CD4-positive, alpha-beta T cell (primary cell): ENCODE results near the gene CTXND1. TPM values are rescaled to one million over a fixed set of nuclear protein-coding genes. Genes with fewer than 3 reads are reported as not detected.

Experiments
- ATAC-seq: fragments of 200-7000 bp; cut with Tn5 transposase; one replicate; pipeline ENCODE4 v1.10.0; 2022; ENCODE audit warnings: mild to moderate bottlenecking; ENCODE audit not compliant: poor library complexity
- CTCF ChIA-PET: fragments of 350-600 bp; sonication (Branson Sonifier 250); formaldehyde crosslinking; loops from one replicate; lab custom pipeline; 2021; ENCODE audit warnings: antibody characterized with exemption, inconsistent platforms; lab: Charles Lee
- POLR2A ChIA-PET: fragments of 350-600 bp; sonication (Branson Sonifier 250); formaldehyde crosslinking; loops from one replicate; lab custom pipeline; 2021; ENCODE audit warnings: antibody characterized with exemption, inconsistent platforms; lab: Charles Lee
- DNase-seq, 14 experiments: peaks; one replicate each; pipeline ENCODE4 v3.0.0-alpha.2; 2013 to 2020; ENCODE audit warnings: mixed read lengths in 2 of 14
- H3K27ac ChIP-seq, 2 donors: one replicate each; pipeline versions ENCODE4 v1.5.1 to v1.7.0; 2013; ENCODE audit warnings: low read length in 2 of 2, low read depth in 1 of 2, mild to moderate bottlenecking in 1 of 2
- H3K27me3 ChIP-seq, 2 experiments: 1 replicate in 1 of 2; 2 replicates in 1 of 2; pipeline versions ENCODE4 v1.6.1 to v1.7.0; 2013; ENCODE audit warnings: low read length in 2 of 2, control low read depth in 1 of 2, mild to moderate bottlenecking in 1 of 2, moderate library complexity in 1 of 2; ENCODE audit not compliant: insufficient read depth in 2 of 2, control insufficient read depth in 1 of 2
- H3K36me3 ChIP-seq: one replicate; pipeline ENCODE4 v1.6.1; 2013; ENCODE audit warnings: low read length, control low read depth; ENCODE audit not compliant: insufficient read depth
- H3K4me1 ChIP-seq: one replicate; pipeline ENCODE4 v1.6.1; 2013; ENCODE audit warnings: low read length, control low read depth; ENCODE audit not compliant: insufficient read depth
- H3K4me3 ChIP-seq: one replicate; pipeline ENCODE4 v1.5.1; 2013; ENCODE audit warnings: mild to moderate bottlenecking, low read length, moderate library complexity
- H3K9me3 ChIP-seq, 2 experiments: 1 replicate in 1 of 2; 2 replicates in 1 of 2; pipeline versions ENCODE4 v1.6.1 to v1.7.0; 2013; ENCODE audit warnings: low read length in 2 of 2, mild to moderate bottlenecking in 2 of 2, control low read depth in 1 of 2, moderate library complexity in 1 of 2; ENCODE audit not compliant: control insufficient read depth in 1 of 2, insufficient read depth in 1 of 2
- H3K27ac Mint-ChIP-seq: one replicate; pipeline ENCODE4 v1.8.0; 2020; ENCODE audit warnings: mixed read lengths
- H3K27me3 Mint-ChIP-seq: one replicate; pipeline ENCODE4 v1.8.0; 2021; ENCODE audit warnings: mixed read lengths
- H3K36me3 Mint-ChIP-seq: one replicate; pipeline ENCODE4 v1.8.0; 2021; ENCODE audit warnings: low read depth, mixed read lengths
- H3K4me1 Mint-ChIP-seq: one replicate; pipeline ENCODE4 v1.8.0; 2021; ENCODE audit warnings: low read depth, mixed read lengths
- H3K4me3 Mint-ChIP-seq: one replicate; pipeline ENCODE4 v1.8.0; 2020; ENCODE audit warnings: mild to moderate bottlenecking, mixed read lengths
- H3K9me3 Mint-ChIP-seq: one replicate; pipeline ENCODE4 v1.8.0; 2020; ENCODE audit warnings: mixed read lengths
- intact Hi-C, 2 experiments: fragments of 100-400 bp; cut with DNase I in 1 of 2; cut with micrococcal nuclease in 1 of 2; formaldehyde crosslinking; loops; one replicate each; pipeline versions ENCODE4 v1.15.1 to v1.9.0; 2023 to 2025; cut with DNase I, micrococcal nuclease
- total RNA-seq, 174 experiments: library from RNA in 2 of 174; stranded (reverse) in 2 of 174; gene quantifications; one replicate each; pipeline ENCODE4 v1.2.3 and lab custom pipeline; 2021 to 2026
- TF ChIP-seq, protein P1 (sequence below): fragments of 200-600 bp; IDR thresholded peaks from one replicate; pipeline ENCODE4 v1.8.0; 2022; ENCODE audit warnings: antibody characterized with exemption, mild to moderate bottlenecking

The CTXND1 gene
- total RNA-seq, 2 experiments from 2014 or later = not detected

GRCh38 chr15:80249973-80250372 lies 2.0 kb downstream of the CTXND1 start:
- CTCF ChIA-PET = no interaction called here
- ATAC-seq (no peak), DNase-seq (no peak)
- H3K4me1 Mint-ChIP-seq = peaks cover 10% of the 10 kb centered on the region
- Histone ChIP-seq H3K4me3 (no peak overlapping the region), H3K36me3 (no peaks in the 10 kb centered on the region), H3K27me3 (peaks cover 32 to 63% of the 10 kb centered on the region in 2 experiments), H3K4me1 (peaks cover 3% of the 10 kb centered on the region), H3K27ac (no peak overlapping the region), H3K9me3 (no peaks in the 10 kb centered on the region)
- H3K27me3 Mint-ChIP-seq = peaks cover 83% of the 10 kb centered on the region
- TF ChIP-seq, protein P1, sequence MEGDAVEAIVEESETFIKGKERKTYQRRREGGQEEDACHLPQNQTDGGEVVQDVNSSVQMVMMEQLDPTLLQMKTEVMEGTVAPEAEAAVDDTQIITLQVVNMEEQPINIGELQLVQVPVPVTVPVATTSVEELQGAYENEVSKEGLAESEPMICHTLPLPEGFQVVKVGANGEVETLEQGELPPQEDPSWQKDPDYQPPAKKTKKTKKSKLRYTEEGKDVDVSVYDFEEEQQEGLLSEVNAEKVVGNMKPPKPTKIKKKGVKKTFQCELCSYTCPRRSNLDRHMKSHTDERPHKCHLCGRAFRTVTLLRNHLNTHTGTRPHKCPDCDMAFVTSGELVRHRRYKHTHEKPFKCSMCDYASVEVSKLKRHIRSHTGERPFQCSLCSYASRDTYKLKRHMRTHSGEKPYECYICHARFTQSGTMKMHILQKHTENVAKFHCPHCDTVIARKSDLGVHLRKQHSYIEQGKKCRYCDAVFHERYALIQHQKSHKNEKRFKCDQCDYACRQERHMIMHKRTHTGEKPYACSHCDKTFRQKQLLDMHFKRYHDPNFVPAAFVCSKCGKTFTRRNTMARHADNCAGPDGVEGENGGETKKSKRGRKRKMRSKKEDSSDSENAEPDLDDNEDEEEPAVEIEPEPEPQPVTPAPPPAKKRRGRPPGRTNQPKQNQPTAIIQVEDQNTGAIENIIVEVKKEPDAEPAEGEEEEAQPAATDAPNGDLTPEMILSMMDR = no peak
- intact Hi-C loops = no loop called here
- POLR2A ChIA-PET = no interaction called here
- H3K27ac Mint-ChIP-seq = no peak overlapping the region
- H3K4me3 Mint-ChIP-seq = no peak overlapping the region
- H3K36me3 Mint-ChIP-seq = no peaks in the 10 kb centered on the region
- no peaks in the 10 kb centered on the region for H3K9me3 Mint-ChIP-seq

DNA sequence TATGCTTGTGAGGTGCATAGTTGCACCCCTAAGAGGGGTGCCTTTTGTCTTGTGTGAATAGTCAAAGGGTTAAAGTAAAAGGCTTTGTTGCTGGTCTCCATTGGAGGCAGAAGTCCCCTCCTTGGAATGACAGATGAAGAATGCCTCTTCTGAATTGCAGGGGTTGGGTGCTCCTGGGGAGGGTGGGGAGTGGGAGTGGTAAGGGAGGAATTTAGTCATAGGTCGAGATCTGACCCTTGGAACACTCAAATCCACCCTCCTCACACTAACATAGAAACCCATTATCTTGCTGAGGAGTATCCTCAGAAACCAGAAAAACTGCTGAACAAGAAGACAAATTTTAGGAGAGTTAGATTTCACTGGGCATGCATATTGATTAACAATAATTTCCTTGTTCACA lies 4.7 kb downstream of the CTXND1 start:
- H3K36me3 Mint-ChIP-seq = no peaks in the 10 kb centered on the region
- ATAC-seq (no peak), DNase-seq (no peak)
- H3K27ac Mint-ChIP-seq = no peak overlapping the region
- ChIA-PET POLR2A (no interaction called here), CTCF (no interaction called here)
- Histone ChIP-seq H3K9me3 (no peaks in the 10 kb centered on the region), H3K27me3 (peaks cover 22 to 48% of the 10 kb centered on the region in 2 experiments), H3K27ac (no peak overlapping the region), H3K36me3 (no peaks in the 10 kb centered on the region), H3K4me3 (no peak overlapping the region), H3K4me1 (peaks cover 3% of the 10 kb centered on the region)
- no peak overlapping the region for H3K4me3 Mint-ChIP-seq
- no peaks in the 10 kb centered on the region for H3K9me3 Mint-ChIP-seq
- H3K27me3 Mint-ChIP-seq = peaks cover 91% of the 10 kb centered on the region
- peaks cover 8% of the 10 kb centered on the region for H3K4me1 Mint-ChIP-seq
- intact Hi-C loops = no loop called here
- TF ChIP-seq, protein P1 = no peak

- no peaks in the 10 kb centered on the region for H3K36me3 Mint-ChIP-seq
- Histone ChIP-seq H3K9me3 (no peaks in the 10 kb centered on the region), H3K4me1 (no peaks in the 10 kb centered on the region), H3K36me3 (no peaks in the 10 kb centered on the region), H3K4me3 (no peak overlapping the region), H3K27ac (no peak overlapping the region), H3K27me3 (peaks cover 23 to 51% of the 10 kb centered on the region in 2 experiments)
- TF ChIP-seq, protein P1 = no peak
- ChIA-PET CTCF (no interaction called here), POLR2A (no interaction called here)
- ATAC-seq (no peak), DNase-seq (no peak)
- peaks cover 96% of the 10 kb centered on the region for H3K27me3 Mint-ChIP-seq
- H3K4me3 Mint-ChIP-seq = no peak overlapping the region
- no peak overlapping the region for H3K27ac Mint-ChIP-seq
- peaks cover 5% of the 10 kb centered on the region for H3K4me1 Mint-ChIP-seq
- no peaks in the 10 kb centered on the region for H3K9me3 Mint-ChIP-seq
- intact Hi-C loops = no loop called here
These were observed 5.6 kb downstream of the CTXND1 start for GRCh38 chr15:80246425-80246894.
